ENCODE measurements around the gene SSR1.

SSR1 gene

GRCh38 chr6:7241709-7242645, 71.0 kb downstream of the SSR1 start:
- H3K4me1 ChIP-seq (ENCODE audit: control insufficient read depth, low read length): peaks cover 24% of the 10 kb centered on the region

DNA sequence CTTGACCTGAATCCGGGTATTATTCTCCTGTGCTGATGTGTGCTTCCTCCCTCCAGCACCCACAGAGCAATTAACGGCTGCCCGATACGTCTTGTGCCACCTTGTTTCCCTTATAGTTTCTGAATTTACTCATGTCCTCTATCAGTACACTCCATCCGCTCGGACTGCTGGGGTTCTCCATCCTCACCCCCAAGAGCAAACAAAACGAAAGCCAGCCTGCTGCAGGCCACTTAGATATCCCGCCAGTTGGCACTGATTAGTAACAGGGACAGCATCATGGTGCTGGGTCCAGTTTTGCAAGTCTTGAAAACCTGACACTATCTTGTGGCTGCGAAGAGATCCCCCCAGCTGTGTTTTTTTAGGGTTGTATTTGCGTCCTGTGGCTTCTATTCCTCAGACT, 71.8 kb downstream of the SSR1 start:
- H3K4me1 ChIP-seq (ENCODE audit: control insufficient read depth, low read length): peaks cover 29% of the 10 kb centered on the region
- no peaks in the 10 kb centered on the region for H3K9me3 ChIP-seq (ENCODE audit: control insufficient read depth, insufficient read depth, low read length)
- no peak overlapping the region for H3K27ac ChIP-seq (ENCODE audit: low read depth, low read length)
- no peaks in the 10 kb centered on the region for H3K9me2 ChIP-seq (replicated peaks; ENCODE audit: control insufficient read depth, low read length)
- H3F3A ChIP-seq (ENCODE audit: control insufficient read depth, insufficient read depth): no peaks in the 10 kb centered on the region
- TF ChIP-seq, protein P1, sequence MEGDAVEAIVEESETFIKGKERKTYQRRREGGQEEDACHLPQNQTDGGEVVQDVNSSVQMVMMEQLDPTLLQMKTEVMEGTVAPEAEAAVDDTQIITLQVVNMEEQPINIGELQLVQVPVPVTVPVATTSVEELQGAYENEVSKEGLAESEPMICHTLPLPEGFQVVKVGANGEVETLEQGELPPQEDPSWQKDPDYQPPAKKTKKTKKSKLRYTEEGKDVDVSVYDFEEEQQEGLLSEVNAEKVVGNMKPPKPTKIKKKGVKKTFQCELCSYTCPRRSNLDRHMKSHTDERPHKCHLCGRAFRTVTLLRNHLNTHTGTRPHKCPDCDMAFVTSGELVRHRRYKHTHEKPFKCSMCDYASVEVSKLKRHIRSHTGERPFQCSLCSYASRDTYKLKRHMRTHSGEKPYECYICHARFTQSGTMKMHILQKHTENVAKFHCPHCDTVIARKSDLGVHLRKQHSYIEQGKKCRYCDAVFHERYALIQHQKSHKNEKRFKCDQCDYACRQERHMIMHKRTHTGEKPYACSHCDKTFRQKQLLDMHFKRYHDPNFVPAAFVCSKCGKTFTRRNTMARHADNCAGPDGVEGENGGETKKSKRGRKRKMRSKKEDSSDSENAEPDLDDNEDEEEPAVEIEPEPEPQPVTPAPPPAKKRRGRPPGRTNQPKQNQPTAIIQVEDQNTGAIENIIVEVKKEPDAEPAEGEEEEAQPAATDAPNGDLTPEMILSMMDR (IDR thresholded peaks at IDR 0.05; ENCODE audit: low read depth, low read length, poor library complexity, severe bottlenecking): no peak
- TF ChIP-seq EZH2phosphoT487 (IDR thresholded peaks at IDR 0.05; ENCODE audit: borderline replicate concordance, low read length): no peak
- H3K4me3 ChIP-seq (ENCODE audit: low read length): no peak overlapping the region
- peaks cover 5% of the 10 kb centered on the region; the same call in 1 of the 2 replicates for H3K36me3 ChIP-seq (ENCODE audit: control insufficient read depth, low read length)
- H4K20me1 ChIP-seq (ENCODE audit: control insufficient read depth, insufficient read depth, low read depth, low read length): peaks cover 8% of the 10 kb centered on the region
- no peak overlapping the region for H3K4me2 ChIP-seq (ENCODE audit: low read length)
- no peaks in the 10 kb centered on the region for H3K79me2 ChIP-seq (ENCODE audit: control insufficient read depth, low read length)
- H3K27me3 ChIP-seq (ENCODE audit: control insufficient read depth, low read length): no peaks in the 10 kb centered on the region

More at GRCh38 chr6:7241709-7242645, 71.0 kb downstream of the SSR1 start:
- no peak for TF ChIP-seq EZH2phosphoT487 (IDR thresholded peaks at IDR 0.05; ENCODE audit: borderline replicate concordance, low read length)
- TF ChIP-seq, protein P1 (IDR thresholded peaks at IDR 0.05; ENCODE audit: low read depth, low read length, poor library complexity, severe bottlenecking): no peak
- no peaks in the 10 kb centered on the region for H3K9me2 ChIP-seq (replicated peaks; ENCODE audit: control insufficient read depth, low read length)
- peaks cover 8% of the 10 kb centered on the region for H4K20me1 ChIP-seq (ENCODE audit: control insufficient read depth, insufficient read depth, low read depth, low read length)
- no peak overlapping the region for H3K4me2 ChIP-seq (ENCODE audit: low read length)
- H3K79me2 ChIP-seq (ENCODE audit: control insufficient read depth, low read length): no peaks in the 10 kb centered on the region
- no peak overlapping the region for H3K4me3 ChIP-seq (ENCODE audit: low read length)
- no peaks in the 10 kb centered on the region for H3K9me3 ChIP-seq (ENCODE audit: control insufficient read depth, insufficient read depth, low read length)
- H3K27ac ChIP-seq (ENCODE audit: low read depth, low read length): no peak overlapping the region
- no peaks in the 10 kb centered on the region for H3K27me3 ChIP-seq (ENCODE audit: control insufficient read depth, low read length)
- H3F3A ChIP-seq (ENCODE audit: control insufficient read depth, insufficient read depth): no peaks in the 10 kb centered on the region
- H3K36me3 ChIP-seq (ENCODE audit: control insufficient read depth, low read length): peaks cover 5% of the 10 kb centered on the region; the same call in 1 of the 2 replicates

DNA sequence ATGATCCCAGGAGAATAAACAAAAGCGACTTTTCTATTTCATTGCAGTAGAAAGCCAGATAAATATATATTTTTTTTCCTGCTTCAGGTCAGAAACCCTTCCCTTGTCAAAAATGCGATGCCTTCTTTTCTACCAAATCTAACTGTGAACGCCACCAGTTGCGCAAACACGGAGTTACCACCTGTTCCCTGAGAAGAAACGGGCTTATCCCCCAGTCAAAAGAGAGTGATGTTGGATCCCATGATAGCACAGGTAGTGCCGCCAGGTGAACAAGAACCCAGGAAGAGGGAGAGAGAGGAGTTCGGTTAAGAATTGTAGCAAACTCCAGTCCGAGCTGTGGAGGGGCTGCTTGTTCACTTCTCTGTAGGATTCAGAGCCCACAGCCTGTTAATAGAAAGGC, 72.6 kb downstream of the SSR1 start:
- peaks cover 8% of the 10 kb centered on the region for H4K20me1 ChIP-seq (ENCODE audit: control insufficient read depth, insufficient read depth, low read depth, low read length)
- H3K4me2 ChIP-seq (ENCODE audit: low read length): no peak overlapping the region
- no peaks in the 10 kb centered on the region for H3K9me3 ChIP-seq (ENCODE audit: control insufficient read depth, insufficient read depth, low read length)
- H3K27me3 ChIP-seq (ENCODE audit: control insufficient read depth, low read length): no peaks in the 10 kb centered on the region
- no peak overlapping the region for H3K4me3 ChIP-seq (ENCODE audit: low read length)
- peaks cover 31% of the 10 kb centered on the region for H3K4me1 ChIP-seq (ENCODE audit: control insufficient read depth, low read length)
- no peak for TF ChIP-seq EZH2phosphoT487 (IDR thresholded peaks at IDR 0.05; ENCODE audit: borderline replicate concordance, low read length)
- TF ChIP-seq, protein P1 (IDR thresholded peaks at IDR 0.05; ENCODE audit: low read depth, low read length, poor library complexity, severe bottlenecking): no peak
- H3F3A ChIP-seq (ENCODE audit: control insufficient read depth, insufficient read depth): no peaks in the 10 kb centered on the region
- H3K79me2 ChIP-seq (ENCODE audit: control insufficient read depth, low read length): no peaks in the 10 kb centered on the region
- H3K27ac ChIP-seq (ENCODE audit: low read depth, low read length): no peak overlapping the region
- H3K36me3 ChIP-seq (ENCODE audit: control insufficient read depth, low read length): peaks cover 5% of the 10 kb centered on the region; the same call in 1 of the 2 replicates
- H3K9me2 ChIP-seq (replicated peaks; ENCODE audit: control insufficient read depth, low read length): no peaks in the 10 kb centered on the region

Measured in DOHH2 (cell line).